Limb (tissue), 2 donors: ENCODE data around the gene PRRC2C.
A peak's percentile ranks its signal among the peaks of the same experiment; 100 is the strongest.
"Not testable (repeated sequence)": the region's sequence is repeated elsewhere in the genome, so short reads cannot be mapped to it uniquely, and the experiment has no call there.

Experiments
- DNase-seq, 2 donors: peaks; one replicate each; pipeline ENCODE4 v3.0.0-alpha.2; 2016; ENCODE audit errors: extremely low spot score in 2 of 2

Gene PRRC2C

GRCh38 chr1:171485375-171486047 lies at the start of gene PRRC2C:
Gene PRRC2C (plus strand): TSS chr1:171485530. CDS start chr1:171512089, 26,559 bp downstream.
- peak; percentile 95 to 98 for DNase-seq

- peak in 1 of 2 donors; percentile 38 for DNase-seq
Observed at GRCh38 chr1:171438441-171438840, 46.9 kb upstream of the PRRC2C start.

- DNase-seq = not testable (repeated sequence)
Observed at GRCh38 chr1:171440201-171440600, 45.1 kb upstream of the PRRC2C start.

- DNase-seq = not testable (repeated sequence)
Observed at GRCh38 chr1:171441278-171441895, 43.9 kb upstream of the PRRC2C start.

- no peak for DNase-seq
Observed at GRCh38 chr1:171446386-171446785, 38.9 kb upstream of the PRRC2C start.

GRCh38 chr1:171455967-171456366 lies 29.4 kb upstream of the PRRC2C start:
- no peak for DNase-seq

GRCh38 chr1:171457412-171457811 lies 27.9 kb upstream of the PRRC2C start:
- no peak for DNase-seq

- DNase-seq = no peak
Observed at GRCh38 chr1:171460018-171460620, 25.2 kb upstream of the PRRC2C start.

GRCh38 chr1:171467626-171468025 lies 17.7 kb upstream of the PRRC2C start:
- DNase-seq = no peak

GRCh38 chr1:171468120-171468750 lies 17.1 kb upstream of the PRRC2C start:
- no peak for DNase-seq

- no peak for DNase-seq
Observed at GRCh38 chr1:171470726-171471125, 14.6 kb upstream of the PRRC2C start.

GRCh38 chr1:171472183-171472647 lies 13.1 kb upstream of the PRRC2C start:
- no peak for DNase-seq

GRCh38 chr1:171476829-171477228 lies 8.5 kb upstream of the PRRC2C start:
- DNase-seq = no peak

- no peak for DNase-seq
Observed at GRCh38 chr1:171477804-171478203, 7.5 kb upstream of the PRRC2C start.

- no peak for DNase-seq
Observed at GRCh38 chr1:171480035-171480434, 5.3 kb upstream of the PRRC2C start.

GRCh38 chr1:171484760-171485374 lies 463 bp upstream of the PRRC2C start:
- no peak for DNase-seq

GRCh38 chr1:171486048-171486519 lies 754 bp downstream of the PRRC2C start:
- peak in 1 of 2 donors; percentile 36 for DNase-seq

GRCh38 chr1:171487038-171487437 lies 1.7 kb downstream of the PRRC2C start:
- no peak for DNase-seq

GRCh38 chr1:171488190-171488929 lies 3.0 kb downstream of the PRRC2C start:
- no peak for DNase-seq

- no peak for DNase-seq
Observed at GRCh38 chr1:171494076-171494475, 8.7 kb downstream of the PRRC2C start.

GRCh38 chr1:171495444-171495843 lies 10.1 kb downstream of the PRRC2C start:
- no peak for DNase-seq
